Measurements from ENCODE around the gene GCHFR.

Gene GCHFR

GRCh38 chr15:40773902-40774301 lies 10.0 kb downstream of the GCHFR start:
- H3K4me3 ChIP-seq (ENCODE audit: low read depth, low read length), result no peak overlapping the region
- no peak for TF ChIP-seq CTCF (IDR thresholded peaks at IDR 0.05; ENCODE audit: control insufficient read depth, extremely low read depth, insufficient read depth)
- DNase-seq (ENCODE audit: low read depth), result no peak

GRCh38 chr15:40775007-40775406 lies 11.1 kb downstream of the GCHFR start:
- no peak overlapping the region for H3K4me3 ChIP-seq (ENCODE audit: low read depth, low read length)
- no peak for TF ChIP-seq CTCF (IDR thresholded peaks at IDR 0.05; ENCODE audit: control insufficient read depth, extremely low read depth, insufficient read depth)
- DNase-seq (ENCODE audit: low read depth), result no peak

GRCh38 chr15:40775740-40776536 lies 12.1 kb downstream of the GCHFR start:
- no peak for DNase-seq (ENCODE audit: low read depth)
- H3K4me3 ChIP-seq (ENCODE audit: low read depth, low read length), result no peak overlapping the region
- TF ChIP-seq CTCF (IDR thresholded peaks at IDR 0.05; ENCODE audit: control insufficient read depth, extremely low read depth, insufficient read depth), result no peak

GRCh38 chr15:40776537-40777141 lies 12.8 kb downstream of the GCHFR start:
- DNase-seq (ENCODE audit: low read depth), result no peak
- TF ChIP-seq CTCF (IDR thresholded peaks at IDR 0.05; ENCODE audit: control insufficient read depth, extremely low read depth, insufficient read depth), result 0 out of 2 replicates have a peak, but pooled peaks have one; percentile 8
- H3K4me3 ChIP-seq (ENCODE audit: low read depth, low read length), result no peak overlapping the region

GRCh38 chr15:40782609-40783227 lies 18.9 kb downstream of the GCHFR start:
- no peak for DNase-seq (ENCODE audit: low read depth)
- no peak overlapping the region for H3K4me3 ChIP-seq (ENCODE audit: low read depth, low read length)
- peak; percentile 99 for TF ChIP-seq CTCF (IDR thresholded peaks at IDR 0.05; ENCODE audit: control insufficient read depth, extremely low read depth, insufficient read depth)

GRCh38 chr15:40785164-40785563 lies 21.3 kb downstream of the GCHFR start:
- DNase-seq (ENCODE audit: low read depth), result no peak
- TF ChIP-seq CTCF (IDR thresholded peaks at IDR 0.05; ENCODE audit: control insufficient read depth, extremely low read depth, insufficient read depth), result peak; percentile 44
- no peak overlapping the region for H3K4me3 ChIP-seq (ENCODE audit: low read depth, low read length)
